Right lobe of liver (tissue), 4 donors: ENCODE results near the gene SLC25A10.

Source experiments
- POLR2A ChIP-seq: fragments of 450-650 bp; IDR thresholded peaks from one replicate; pipeline ENCODE4 v1.6.1; 2017; ENCODE audit warnings: antibody characterized with exemption, mild to moderate bottlenecking
- TF ChIP-seq, protein P1 (sequence below), 4 donors: fragments of 200-600 bp in 3 of 4; fragments of 450-650 bp in 1 of 4; IDR thresholded peaks; one replicate each; pipeline versions ENCODE4 v1.5.1 to v1.8.0; 2016 to 2022; ENCODE audit warnings: antibody characterized with exemption in 4 of 4, mild to moderate bottlenecking in 2 of 4
- donor health status: DM: no; HTN: no; CAD: no.
- donor health status: DM: no; HTN: no; CAD: no.
- donor health status: DM: no; HTN: yes; CAD: no.

GRCh38 chr17:81720267-81721071, 8.4 kb downstream of the SLC25A10 start:
- TF ChIP-seq, protein P1, sequence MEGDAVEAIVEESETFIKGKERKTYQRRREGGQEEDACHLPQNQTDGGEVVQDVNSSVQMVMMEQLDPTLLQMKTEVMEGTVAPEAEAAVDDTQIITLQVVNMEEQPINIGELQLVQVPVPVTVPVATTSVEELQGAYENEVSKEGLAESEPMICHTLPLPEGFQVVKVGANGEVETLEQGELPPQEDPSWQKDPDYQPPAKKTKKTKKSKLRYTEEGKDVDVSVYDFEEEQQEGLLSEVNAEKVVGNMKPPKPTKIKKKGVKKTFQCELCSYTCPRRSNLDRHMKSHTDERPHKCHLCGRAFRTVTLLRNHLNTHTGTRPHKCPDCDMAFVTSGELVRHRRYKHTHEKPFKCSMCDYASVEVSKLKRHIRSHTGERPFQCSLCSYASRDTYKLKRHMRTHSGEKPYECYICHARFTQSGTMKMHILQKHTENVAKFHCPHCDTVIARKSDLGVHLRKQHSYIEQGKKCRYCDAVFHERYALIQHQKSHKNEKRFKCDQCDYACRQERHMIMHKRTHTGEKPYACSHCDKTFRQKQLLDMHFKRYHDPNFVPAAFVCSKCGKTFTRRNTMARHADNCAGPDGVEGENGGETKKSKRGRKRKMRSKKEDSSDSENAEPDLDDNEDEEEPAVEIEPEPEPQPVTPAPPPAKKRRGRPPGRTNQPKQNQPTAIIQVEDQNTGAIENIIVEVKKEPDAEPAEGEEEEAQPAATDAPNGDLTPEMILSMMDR (IDR thresholded peaks at IDR 0.05), result no peak
- TF ChIP-seq POLR2A, result no peak
